Stimulated activated CD8-positive, alpha-beta memory T cell treated with anti-CD3 and anti-CD28 coated beads, Interleukin-4, amount 100 ng/mL, for 48 hours (primary cell): ENCODE data around the gene BSN.

Source experiments
- DNase-seq: peaks from one replicate; pipeline ENCODE4 v3.0.0-alpha.2; 2020

The BSN gene

GRCh38 chr3:49634736-49635135 is 80.5 kb downstream of the BSN start:
- DNase-seq = no peak

GRCh38 chr3:49636883-49637609 is 82.8 kb downstream of the BSN start:
- no peak for DNase-seq

GRCh38 chr3:49638445-49638844 is 84.2 kb downstream of the BSN start:
- no peak for DNase-seq

GRCh38 chr3:49639551-49639950 is 85.3 kb downstream of the BSN start:
- DNase-seq = no peak

DNA sequence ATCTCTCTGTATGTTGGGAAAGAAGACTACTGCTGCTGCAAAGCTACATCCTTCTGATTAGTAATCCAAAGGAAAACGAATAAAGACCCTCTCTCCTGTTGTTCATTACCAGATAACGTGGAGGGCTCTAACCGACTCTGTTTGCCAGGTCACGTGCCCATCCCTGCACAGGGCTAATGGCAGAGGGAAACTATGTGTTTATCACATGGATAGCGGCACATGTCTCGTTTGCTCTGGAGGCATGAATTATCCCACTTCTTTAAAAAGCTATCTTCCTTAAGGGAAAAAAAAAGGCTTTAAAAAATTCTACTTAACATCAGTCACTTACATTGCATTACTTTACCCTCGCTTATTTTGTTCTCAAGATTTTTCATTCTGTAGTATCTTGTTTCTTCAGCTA is 87.0 kb downstream of the BSN start:
- no peak for DNase-seq

DNA sequence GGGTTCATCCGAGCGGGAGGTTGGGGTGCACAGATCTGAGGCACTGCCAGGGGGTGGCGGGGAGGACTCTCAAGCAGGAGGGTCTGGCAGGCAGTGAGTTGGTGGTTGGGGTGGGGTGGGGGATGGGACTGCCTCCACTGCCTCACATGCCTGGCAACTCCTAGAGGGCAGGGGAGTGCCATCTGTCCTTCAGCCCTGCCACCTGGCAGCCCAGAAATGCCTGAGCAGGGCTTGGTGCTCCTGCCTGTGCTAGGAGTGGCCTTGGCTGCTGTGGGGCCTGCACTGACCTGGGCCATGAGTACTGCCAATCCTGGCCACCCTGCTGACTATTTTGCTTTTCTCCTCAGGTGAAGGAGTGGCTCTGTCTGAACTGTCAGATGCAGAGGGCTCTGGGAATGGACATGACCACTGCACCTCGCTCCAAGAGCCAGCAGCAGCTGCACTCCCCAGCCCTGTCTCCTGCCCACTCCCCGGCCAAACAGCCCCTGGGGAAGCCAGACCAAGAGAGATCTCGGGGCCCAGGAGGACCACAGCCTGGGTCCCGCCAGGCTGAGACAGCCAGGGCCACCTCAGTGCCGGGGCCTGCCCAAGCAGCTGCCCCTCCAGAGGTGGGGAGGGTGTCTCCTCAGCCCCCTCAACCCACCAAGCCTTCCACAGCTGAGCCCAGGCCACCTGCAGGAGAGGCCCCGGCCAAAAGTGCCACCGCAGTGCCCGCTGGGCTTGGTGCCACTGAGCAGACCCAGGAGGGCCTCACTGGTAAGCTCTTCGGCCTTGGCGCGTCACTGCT is 87.8 kb downstream of the BSN start:
- DNase-seq = no peak

DNA sequence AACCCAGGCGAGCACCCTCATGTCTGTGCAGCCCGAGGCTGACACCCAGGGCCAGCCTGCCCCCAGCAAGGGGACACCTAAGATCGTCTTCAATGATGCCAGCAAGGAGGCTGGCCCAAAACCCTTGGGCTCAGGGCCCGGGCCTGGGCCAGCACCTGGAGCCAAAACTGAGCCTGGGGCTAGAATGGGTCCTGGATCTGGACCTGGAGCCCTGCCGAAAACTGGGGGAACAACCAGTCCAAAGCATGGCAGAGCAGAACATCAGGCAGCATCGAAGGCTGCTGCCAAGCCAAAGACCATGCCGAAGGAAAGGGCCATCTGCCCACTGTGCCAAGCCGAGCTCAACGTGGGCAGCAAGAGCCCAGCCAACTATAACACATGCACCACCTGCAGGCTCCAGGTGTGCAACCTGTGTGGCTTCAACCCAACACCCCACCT is 88.5 kb downstream of the BSN start:
- no peak for DNase-seq

- DNase-seq = no peak
These were observed 90.4 kb downstream of the BSN start for GRCh38 chr3:49644684-49645083.

DNA sequence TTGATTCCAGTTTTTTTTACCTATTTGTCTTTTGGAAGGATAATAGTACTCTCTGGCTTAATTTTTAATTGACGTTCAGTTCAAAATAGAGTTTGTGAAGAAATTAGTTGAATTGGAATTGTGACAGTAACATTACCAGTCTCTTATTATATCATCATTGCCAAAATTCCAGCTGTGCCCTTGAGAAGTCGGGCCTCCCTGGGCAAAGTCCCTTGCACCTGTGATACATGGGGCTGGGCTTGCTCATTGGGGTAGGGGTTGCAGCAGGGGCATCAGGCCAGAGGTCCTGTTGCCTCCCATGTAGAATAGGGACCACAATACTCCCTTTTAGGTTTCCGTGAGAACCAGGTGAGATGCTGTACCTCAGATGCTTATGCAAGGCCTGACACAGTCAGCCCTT is 92.0 kb downstream of the BSN start:
- DNase-seq = no peak

DNA sequence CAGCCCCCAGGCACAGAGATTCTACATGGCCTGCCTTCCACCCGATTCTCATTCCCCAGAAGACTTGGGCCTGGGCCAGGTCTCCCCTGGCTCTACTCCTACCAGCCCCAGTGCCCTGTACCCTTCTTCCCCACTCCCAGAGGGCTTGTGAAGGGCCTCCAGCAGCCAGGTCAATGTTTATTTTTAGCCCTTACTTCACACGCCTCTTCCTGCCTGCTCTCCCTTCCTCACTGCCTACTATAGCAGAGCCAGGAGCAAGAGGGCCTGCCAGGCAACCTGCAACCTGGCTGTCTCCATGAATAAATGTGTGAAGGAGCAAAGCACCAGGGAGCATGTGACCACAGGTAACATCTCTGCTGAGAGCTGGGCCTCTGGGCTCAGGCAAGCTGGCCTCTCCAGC is 93.5 kb downstream of the BSN start:
- DNase-seq = no peak

DNA sequence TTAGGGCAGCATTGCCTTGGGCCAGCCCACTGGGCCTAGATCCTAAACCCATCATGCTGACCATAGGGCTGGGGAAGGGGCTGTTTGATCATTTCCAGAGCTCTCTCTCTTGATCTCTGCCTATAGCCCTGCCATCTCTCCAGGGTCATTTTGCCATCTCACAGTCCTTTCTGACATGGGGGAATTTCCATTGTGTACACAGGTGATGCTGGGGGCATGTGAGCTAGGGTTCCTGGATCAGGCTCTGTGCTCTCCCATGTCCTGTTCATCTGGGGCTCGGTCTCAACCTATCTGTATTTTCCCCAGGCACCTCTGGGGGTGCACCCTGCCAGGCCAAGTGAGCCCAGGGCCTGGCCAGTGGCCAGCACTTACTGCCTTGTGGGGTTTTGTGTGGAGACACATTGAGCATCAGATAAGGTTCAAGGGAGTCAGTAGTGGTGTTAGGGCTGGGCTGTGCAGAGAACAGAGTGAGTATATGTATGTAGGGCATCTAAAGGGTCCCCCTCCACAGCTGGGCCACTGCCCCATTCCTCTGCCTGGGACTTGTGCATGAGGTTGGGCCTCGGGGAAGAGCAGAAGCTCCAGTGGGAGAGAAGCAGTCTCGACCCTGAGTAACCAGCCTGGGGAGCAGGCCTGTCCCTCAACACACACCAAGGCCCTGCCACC is 94.2 kb downstream of the BSN start:
- no peak for DNase-seq

DNA sequence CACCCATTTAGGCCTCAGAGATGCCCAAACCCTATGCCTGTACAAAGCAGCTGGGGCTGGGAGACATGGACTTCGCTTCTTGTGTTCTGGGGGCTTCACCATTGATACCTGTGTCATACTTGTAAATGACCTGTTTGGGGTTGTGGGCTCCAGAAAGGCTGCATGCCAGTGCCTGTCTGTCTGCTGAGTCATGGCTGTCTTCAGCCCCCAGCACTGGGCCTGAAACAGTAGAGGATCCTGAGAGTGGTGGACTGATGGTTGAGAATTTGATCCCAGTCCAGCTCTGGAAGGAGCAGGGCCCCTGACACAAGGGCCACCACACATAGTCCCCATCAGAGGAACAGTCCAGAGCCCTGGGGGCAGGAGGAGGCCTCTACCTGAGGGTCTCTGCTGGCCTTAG is 95.3 kb downstream of the BSN start:
- DNase-seq = no peak

- DNase-seq = no peak
These were observed 95.9 kb downstream of the BSN start for GRCh38 chr3:49650177-49650576.

- no peak for DNase-seq
These were observed 96.4 kb downstream of the BSN start for GRCh38 chr3:49650637-49651036.

- no peak for DNase-seq
These were observed 98.1 kb downstream of the BSN start for GRCh38 chr3:49652218-49652902.

GRCh38 chr3:49652903-49653415 is 98.7 kb downstream of the BSN start:
- DNase-seq = no peak

- DNase-seq = no peak
These were observed 99.3 kb downstream of the BSN start for GRCh38 chr3:49653621-49654020.

DNA sequence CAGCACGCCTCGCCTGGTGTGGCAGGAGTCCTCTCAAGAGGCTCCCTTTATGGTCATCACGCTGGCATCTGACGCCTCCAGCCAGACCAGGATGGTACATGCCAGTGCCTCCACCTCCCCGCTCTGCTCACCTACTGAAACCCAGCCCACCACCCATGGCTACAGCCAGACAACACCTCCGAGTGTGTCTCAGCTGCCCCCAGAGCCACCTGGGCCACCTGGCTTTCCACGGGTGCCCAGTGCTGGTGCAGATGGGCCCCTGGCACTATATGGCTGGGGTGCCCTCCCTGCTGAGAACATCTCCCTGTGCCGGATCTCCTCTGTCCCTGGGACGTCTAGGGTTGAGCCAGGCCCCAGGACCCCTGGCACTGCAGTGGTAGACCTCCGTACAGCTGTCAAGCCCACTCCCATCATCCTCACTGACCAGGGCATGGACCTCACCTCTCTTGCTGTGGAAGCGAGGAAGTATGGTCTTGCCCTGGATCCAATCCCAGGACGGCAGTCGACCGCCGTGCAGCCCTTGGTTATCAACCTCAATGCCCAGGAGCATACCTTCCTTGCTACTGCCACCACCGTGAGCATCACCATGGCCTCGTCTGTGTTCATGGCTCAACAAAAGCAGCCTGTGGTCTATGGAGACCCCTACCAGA is 100.0 kb downstream of the BSN start:
- DNase-seq = no peak

DNA sequence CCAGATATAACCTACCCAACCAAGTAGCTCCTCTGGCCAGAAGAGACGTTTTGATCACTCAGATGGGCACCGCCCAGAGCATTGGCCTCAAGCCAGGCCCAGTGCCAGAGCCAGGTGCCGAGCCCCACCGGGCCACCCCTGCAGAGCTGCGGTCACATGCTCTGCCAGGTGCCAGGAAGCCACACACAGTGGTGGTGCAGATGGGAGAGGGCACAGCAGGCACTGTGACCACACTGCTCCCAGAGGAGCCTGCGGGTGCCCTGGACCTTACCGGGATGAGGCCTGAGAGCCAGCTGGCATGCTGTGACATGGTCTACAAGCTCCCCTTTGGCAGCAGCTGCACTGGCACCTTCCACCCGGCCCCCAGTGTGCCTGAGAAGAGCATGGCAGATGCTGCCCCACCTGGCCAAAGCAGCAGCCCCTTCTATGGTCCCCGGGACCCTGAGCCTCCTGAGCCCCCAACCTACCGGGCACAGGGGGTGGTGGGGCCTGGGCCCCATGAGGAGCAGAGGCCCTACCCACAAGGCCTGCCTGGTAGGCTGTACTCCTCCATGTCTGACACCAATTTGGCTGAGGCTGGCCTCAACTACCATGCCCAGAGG is 100.8 kb downstream of the BSN start:
- no peak for DNase-seq

DNA sequence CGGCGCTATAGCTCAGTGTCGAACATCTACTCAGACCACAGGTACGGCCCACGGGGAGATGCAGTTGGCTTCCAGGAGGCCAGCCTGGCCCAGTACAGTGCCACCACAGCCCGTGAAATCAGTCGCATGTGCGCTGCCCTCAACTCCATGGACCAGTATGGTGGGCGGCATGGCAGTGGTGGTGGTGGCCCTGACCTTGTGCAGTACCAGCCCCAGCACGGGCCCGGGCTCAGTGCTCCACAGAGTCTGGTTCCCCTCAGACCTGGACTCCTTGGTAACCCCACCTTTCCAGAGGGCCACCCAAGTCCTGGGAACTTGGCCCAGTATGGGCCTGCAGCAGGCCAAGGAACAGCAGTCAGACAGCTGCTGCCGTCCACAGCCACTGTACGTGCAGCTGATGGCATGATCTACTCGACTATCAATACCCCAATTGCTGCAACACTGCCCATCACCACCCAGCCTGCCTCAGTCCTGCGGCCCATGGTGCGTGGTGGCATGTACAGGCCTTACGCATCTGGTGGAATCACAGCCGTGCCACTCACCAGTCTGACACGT is 101.5 kb downstream of the BSN start:
- no peak for DNase-seq

- DNase-seq = no peak
These were observed 102.3 kb downstream of the BSN start for GRCh38 chr3:49656541-49657112.
